ENCODE results near the gene UQCRC1.

- TF ChIP-seq POLR2A (IDR thresholded peaks at IDR 0.05): no peak
- TF ChIP-seq CTCF (IDR thresholded peaks at IDR 0.05): no peak
Observed at GRCh38 chr3:48564667-48565066, 44.8 kb downstream of the UQCRC1 start.
